H1 (cell line): Measurements from ENCODE around the gene FNDC10. TPM values are rescaled to one million over a fixed set of nuclear protein-coding genes. Genes with fewer than 3 reads are reported as not detected.

ENCODE experiments used
- BACH1 ChIP-seq: IDR thresholded peaks from 2 replicates; pipeline ENCODE4 v1.6.1; 2012; ENCODE audit warnings: low read length, improper control_type of control experiment
- BRCA1 ChIP-seq: IDR thresholded peaks from 2 replicates; pipeline ENCODE4 v1.6.1; 2012; ENCODE audit warnings: low read depth, low read length, improper control_type of control experiment
- CHD7 ChIP-seq: fragments of 300-600 bp; sonication (generic); IDR thresholded peaks from 2 replicates; pipeline ENCODE4 v1.7.1; 2012; ENCODE audit warnings: low read length, moderate library complexity, mild to moderate bottlenecking, inconsistent platforms; ENCODE audit not compliant: insufficient replicate concordance
- FOSL1 ChIP-seq: IDR thresholded peaks from 2 replicates; pipeline ENCODE4 v1.6.1; 2011; ENCODE audit warnings: mild to moderate bottlenecking, low read depth, low read length, moderate library complexity; ENCODE audit not compliant: insufficient read depth
- HDAC6 ChIP-seq: IDR thresholded peaks from one replicate; pipeline ENCODE4 v1.7.1; 2012; ENCODE audit warnings: low read depth, mild to moderate bottlenecking, inconsistent platforms, low read length, moderate library complexity
- KDM4A ChIP-seq: IDR thresholded peaks from one replicate; pipeline ENCODE4 v1.7.1; 2012; ENCODE audit warnings: low read depth, mild to moderate bottlenecking, moderate library complexity, low read length, inconsistent platforms; ENCODE audit not compliant: severe bottlenecking
- KDM5A ChIP-seq: fragments of 200-600 bp; IDR thresholded peaks from 2 replicates; pipeline ENCODE4 v1.7.1; 2012; ENCODE audit warnings: mild to moderate bottlenecking, low read length, inconsistent platforms, mixed read lengths
- MAX ChIP-seq: IDR thresholded peaks from 2 replicates; pipeline ENCODE4 v1.6.1; 2012; ENCODE audit warnings: inconsistent platforms
- SIX5 ChIP-seq: IDR thresholded peaks from 2 replicates; pipeline ENCODE4 v1.6.1; 2011; ENCODE audit warnings: mild to moderate bottlenecking, low read depth, low read length
- SP4 ChIP-seq: IDR thresholded peaks from 2 replicates; pipeline ENCODE4 v1.6.1; 2012; ENCODE audit warnings: low read length, inconsistent platforms
- polyA plus RNA-seq, 7 experiments: library from polyadenylated mRNA; depleted of rRNA in 3 of 7; stranded (reverse) in 5 of 7; unstranded in 2 of 7; fragments of >200 nt in 5 of 7; fragments of 200-250 nt in 2 of 7; gene quantifications; 1 replicate in 5 of 7; 2 replicates in 1 of 7; 4 replicates in 1 of 7; pipeline versions ENCODE4 v1.2.1 to v1.2.3, GENCODE V29; 2011 to 2013; ENCODE audit warnings: missing spikeins in 2 of 7, mixed read lengths in 2 of 7
- total RNA-seq: library from RNA; stranded (reverse); fragmentation: NEBNext Ultra II Directional; extraction: Animal tissue kit (Norgen Biotek cat#: 25700); gene quantifications from 2 replicates; pipeline ENCODE4 v1.2.1, GENCODE V29; 2021

Gene FNDC10
- total and polyA plus RNA-seq, 2 of the 8 experiments (the other 6 are each of a cell fraction or from before 2014, with no cell fraction given): 19.0 to 21.8 TPM

- no peak for TF ChIP-seq CHD7
- TF ChIP-seq BACH1: no peak
- peak; percentile 41 for TF ChIP-seq SP4
- TF ChIP-seq FOSL1: no peak
- peak; percentile 52; the same call in 1 of the 2 replicates for TF ChIP-seq MAX
- no peak; the same call in 1 of the 2 replicates for TF ChIP-seq BRCA1
- no peak for TF ChIP-seq KDM5A
- no peak for TF ChIP-seq HDAC6
- peak; percentile 97 for TF ChIP-seq KDM4A
- TF ChIP-seq SIX5: peak; percentile 57; the same call in 1 of the 2 replicates
Measured at GRCh38 chr1:1615256-1616044, 15.5 kb upstream of the FNDC10 start, which contains the start of gene MIB2 (continued).
